Cardiac muscle cell (in vitro differentiated cells and primary cell): ENCODE results near the gene PSME4. TPM values are rescaled to one million over a fixed set of nuclear protein-coding genes. Genes with fewer than 3 reads are reported as not detected.
"Not testable (repeated sequence)": the region's sequence is repeated elsewhere in the genome, so short reads cannot be mapped to it uniquely, and the experiment has no call there.

Experiments used
- DNase-seq, 2 donors: peaks; one replicate each; pipeline versions ENCODE4 v3.0.0 to v3.0.0-alpha.2; 2010 to 2017; ENCODE audit warnings: low read depth in 1 of 2, low spot score in 1 of 2
- H3K27ac ChIP-seq: fragments of 200-600 bp; sonication (generic); 2 replicates; pipeline ENCODE4 v1.5.1; 2016
- H3K27me3 ChIP-seq: fragments of 200-600 bp; sonication (generic); 2 replicates; pipeline ENCODE4 v1.6.0; 2016; ENCODE audit warnings: control low read depth
- H3K36me3 ChIP-seq: fragments of 200-600 bp; sonication (generic); 2 replicates; pipeline ENCODE4 v1.5.1; 2016; ENCODE audit warnings: control low read depth
- H3K4me1 ChIP-seq: fragments of 200-600 bp; sonication (generic); 2 replicates; pipeline ENCODE4 v1.8.1; 2017; ENCODE audit warnings: low read depth, mild to moderate bottlenecking, mixed run types
- H3K4me3 ChIP-seq: fragments of 200-600 bp; sonication (generic); 2 replicates; pipeline ENCODE4 v1.5.1; 2016; ENCODE audit warnings: mild to moderate bottlenecking
- H3K9me3 ChIP-seq: fragments of 200-600 bp; sonication (generic); 2 replicates; pipeline ENCODE4 v1.5.1; 2017; ENCODE audit warnings: low read depth, mild to moderate bottlenecking, control low read depth
- polyA plus RNA-seq: library from polyadenylated mRNA; unstranded; fragments of >200 nt; fragmentation: Nextera tagmentation; extraction: Ambion mirVana; gene quantifications from 2 replicates; pipeline ENCODE4 v1.2.1, GENCODE V29; 2016
- total RNA-seq: library from RNA; depleted of rRNA; stranded (reverse); fragments of >200 nt; gene quantifications from 2 replicates; pipeline ENCODE4 v1.2.3, GENCODE V29; 2016
- TF ChIP-seq, protein P1 (sequence below): IDR thresholded peaks from 2 replicates; pipeline ENCODE4 v1.5.1; 2012; ENCODE audit warnings: low read depth, mild to moderate bottlenecking, low read length

PSME4 gene
- total and polyA plus RNA-seq, 2 experiments from 2014 or later: 8.7 to 27.6 TPM

DNA sequence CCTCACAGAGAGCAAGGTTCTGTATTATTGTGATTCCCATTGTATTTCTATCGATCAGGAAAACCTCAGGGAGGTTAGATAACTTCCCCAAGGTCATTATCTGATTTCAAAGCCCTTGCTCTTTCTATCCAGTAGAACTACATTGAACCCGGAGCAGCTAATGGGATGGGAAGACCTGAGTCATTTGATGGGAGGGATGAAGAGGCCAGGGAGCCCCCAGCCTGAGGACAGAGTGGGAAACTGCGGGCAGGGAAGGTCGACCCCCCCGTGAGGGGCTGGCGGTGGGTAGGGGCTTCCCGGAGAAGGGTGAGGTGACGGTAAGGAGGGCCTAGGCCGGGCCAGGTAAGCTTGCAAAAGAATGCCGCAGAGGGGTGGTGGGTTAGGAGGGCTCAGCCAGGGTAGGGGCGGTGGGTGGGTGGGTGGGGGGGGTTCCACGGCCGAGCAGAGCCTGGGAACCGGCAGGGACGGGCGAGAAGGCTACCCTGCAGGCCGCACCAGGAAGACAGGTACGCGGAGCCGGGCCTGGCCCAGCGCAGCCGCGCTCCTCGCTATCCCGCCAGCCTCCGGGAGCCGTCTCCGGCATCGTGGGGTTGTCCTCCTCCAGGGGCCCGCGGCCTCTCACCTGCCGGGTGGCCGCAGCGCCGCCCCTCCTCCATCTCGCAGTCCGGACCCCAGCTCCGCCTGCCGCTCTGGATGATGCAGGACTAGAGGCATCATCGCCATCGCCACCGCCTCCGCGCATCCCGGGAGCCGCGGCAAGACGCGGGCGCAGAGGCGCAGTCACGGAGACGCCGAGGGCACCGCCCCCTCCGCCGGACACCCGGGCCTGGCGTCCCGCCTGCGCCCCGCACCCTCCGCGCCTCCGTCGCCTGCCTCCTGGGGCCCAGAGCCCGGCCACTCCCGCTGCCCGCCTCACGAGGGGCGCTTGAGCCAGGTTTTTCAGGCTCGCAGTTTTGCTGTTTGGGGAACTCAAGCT, 111.3 kb downstream of the PSME4 start, which contains the start of gene GPR75:
Gene GPR75 (minus strand): TSS at position 762 of the 976 bp plus-strand sequence. CDS start 5,211 bp downstream, outside the sequence.
- Histone ChIP-seq H3K36me3 (no peaks in the 10 kb centered on the region), H3K27me3 (no peaks in the 10 kb centered on the region), H3K27ac (no peak within 1 kb of the TSS), H3K4me1 (no peaks in the 10 kb centered on the region), H3K9me3 (no peaks in the 10 kb centered on the region), H3K4me3 (no peak within 1 kb of the TSS)
- TF ChIP-seq, protein P1, sequence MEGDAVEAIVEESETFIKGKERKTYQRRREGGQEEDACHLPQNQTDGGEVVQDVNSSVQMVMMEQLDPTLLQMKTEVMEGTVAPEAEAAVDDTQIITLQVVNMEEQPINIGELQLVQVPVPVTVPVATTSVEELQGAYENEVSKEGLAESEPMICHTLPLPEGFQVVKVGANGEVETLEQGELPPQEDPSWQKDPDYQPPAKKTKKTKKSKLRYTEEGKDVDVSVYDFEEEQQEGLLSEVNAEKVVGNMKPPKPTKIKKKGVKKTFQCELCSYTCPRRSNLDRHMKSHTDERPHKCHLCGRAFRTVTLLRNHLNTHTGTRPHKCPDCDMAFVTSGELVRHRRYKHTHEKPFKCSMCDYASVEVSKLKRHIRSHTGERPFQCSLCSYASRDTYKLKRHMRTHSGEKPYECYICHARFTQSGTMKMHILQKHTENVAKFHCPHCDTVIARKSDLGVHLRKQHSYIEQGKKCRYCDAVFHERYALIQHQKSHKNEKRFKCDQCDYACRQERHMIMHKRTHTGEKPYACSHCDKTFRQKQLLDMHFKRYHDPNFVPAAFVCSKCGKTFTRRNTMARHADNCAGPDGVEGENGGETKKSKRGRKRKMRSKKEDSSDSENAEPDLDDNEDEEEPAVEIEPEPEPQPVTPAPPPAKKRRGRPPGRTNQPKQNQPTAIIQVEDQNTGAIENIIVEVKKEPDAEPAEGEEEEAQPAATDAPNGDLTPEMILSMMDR: no peak
- DNase-seq: peak; percentile 32 to 38

DNA sequence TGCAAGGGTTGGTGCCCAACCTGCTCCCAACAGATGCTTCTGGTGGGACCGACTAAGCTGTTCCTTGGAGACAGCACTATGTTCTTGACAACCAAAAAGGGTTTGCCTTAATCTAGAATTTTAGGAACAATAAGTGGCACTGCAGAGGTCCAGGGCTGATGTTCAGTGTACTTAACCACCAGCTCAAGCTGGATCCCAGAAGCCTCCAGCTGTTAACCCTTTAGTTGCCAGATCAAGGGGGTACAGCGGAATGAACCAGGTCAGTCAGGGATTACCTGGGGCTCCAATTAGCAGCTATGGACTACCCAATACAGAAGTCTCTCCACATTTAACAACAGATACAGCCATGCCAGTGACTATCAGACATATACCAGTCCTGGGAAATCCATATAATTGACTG, 114.5 kb downstream of the PSME4 start:
- Histone ChIP-seq H3K9me3 (no peaks in the 10 kb centered on the region), H3K27me3 (no peaks in the 10 kb centered on the region), H3K36me3 (peaks cover 4% of the 10 kb centered on the region), H3K27ac (no peak overlapping the region), H3K4me1 (no peaks in the 10 kb centered on the region), H3K4me3 (no peak overlapping the region)
- peak in 1 of 2 donors; percentile 2 for DNase-seq
- TF ChIP-seq, protein P1: no peak

DNA sequence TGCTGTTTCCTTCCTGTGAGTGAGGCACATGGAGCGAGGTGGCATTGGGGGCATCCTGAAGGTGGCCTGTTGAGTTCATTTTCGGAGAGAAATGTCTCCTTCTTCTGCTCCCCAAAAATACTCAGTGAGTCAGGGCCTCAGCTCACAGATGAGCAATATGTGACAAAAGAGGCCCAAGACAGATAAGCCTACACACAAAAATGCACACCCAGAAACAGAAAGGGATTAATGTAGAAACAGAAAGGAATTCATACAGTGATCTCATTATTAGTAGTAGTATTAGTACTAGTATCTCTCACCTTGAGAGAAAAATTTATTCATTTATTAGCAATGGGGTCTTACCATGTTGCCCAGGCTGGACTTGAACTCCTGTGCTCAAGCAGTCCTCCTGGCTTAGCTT, 116.1 kb downstream of the PSME4 start:
- no peak overlapping the region for H3K4me3 ChIP-seq
- H3K9me3 ChIP-seq: no peaks in the 10 kb centered on the region
- TF ChIP-seq, protein P1: no peak
- H3K36me3 ChIP-seq: peaks cover 4% of the 10 kb centered on the region
- H3K27me3 ChIP-seq: no peaks in the 10 kb centered on the region
- H3K4me1 ChIP-seq: no peaks in the 10 kb centered on the region
- peak overlapping the region; percentile 50 for H3K27ac ChIP-seq
- DNase-seq: no peak

DNA sequence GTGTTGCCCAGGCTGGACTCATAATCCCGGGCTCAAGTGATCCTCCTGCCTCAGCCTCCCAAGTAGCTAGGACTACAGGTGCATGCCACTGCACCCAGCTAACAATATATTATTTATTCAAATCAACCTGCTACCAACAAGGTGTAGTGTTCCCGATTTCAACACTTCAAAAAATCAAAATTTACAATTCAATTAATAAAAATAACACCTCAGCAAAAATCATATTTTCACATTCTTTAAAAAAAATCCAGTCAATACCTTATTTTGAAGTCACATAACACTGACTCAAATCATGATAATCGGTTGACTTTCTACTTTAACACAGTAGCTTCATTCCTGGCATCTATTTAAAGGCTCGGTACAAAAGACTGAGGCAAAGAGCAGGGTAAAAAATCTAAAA, 118.3 kb downstream of the PSME4 start:
- H3K9me3 ChIP-seq: no peaks in the 10 kb centered on the region
- peaks cover 4% of the 10 kb centered on the region for H3K36me3 ChIP-seq
- H3K27ac ChIP-seq: no peak overlapping the region
- no peak overlapping the region for H3K4me3 ChIP-seq
- no peak for DNase-seq
- no peaks in the 10 kb centered on the region for H3K27me3 ChIP-seq
- no peaks in the 10 kb centered on the region for H3K4me1 ChIP-seq
- TF ChIP-seq, protein P1: no peak

DNA sequence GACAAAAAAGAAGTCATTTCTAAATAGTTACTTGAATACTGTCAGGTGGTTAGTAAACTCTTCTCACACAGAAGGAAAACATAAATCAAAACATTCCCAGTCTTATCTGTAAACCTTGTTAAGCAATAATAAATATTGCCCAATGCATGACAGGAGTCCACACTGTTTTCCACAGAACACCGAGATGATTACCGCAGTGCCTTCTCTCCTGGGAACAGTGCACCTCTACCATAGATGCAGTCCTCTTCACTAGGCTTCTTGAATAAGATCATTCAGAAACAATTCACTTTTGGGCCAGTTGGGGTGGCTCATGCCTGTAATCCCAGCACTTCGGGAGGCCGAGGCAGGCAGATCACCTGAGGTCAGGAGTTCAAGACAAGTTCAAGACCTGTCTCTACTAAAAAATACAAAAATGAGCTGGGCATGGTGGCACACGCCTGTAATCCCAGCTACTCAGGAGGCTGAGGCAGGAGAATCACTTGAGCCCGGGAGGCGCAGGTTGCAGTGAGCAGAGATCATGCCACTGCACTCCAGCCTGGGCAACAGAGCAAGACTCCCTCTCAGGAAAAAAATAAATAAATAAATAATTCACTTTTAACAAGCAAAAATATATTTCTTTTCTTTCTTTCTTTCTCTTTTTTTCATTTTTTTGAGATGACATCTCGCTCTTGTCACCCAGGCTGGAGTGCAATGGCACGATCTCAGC, 119.6 kb downstream of the PSME4 start:
- not testable (repeated sequence) for H3K4me3 ChIP-seq, H3K27me3 ChIP-seq, H3K9me3 ChIP-seq, H3K36me3 ChIP-seq, H3K27ac ChIP-seq, H3K4me1 ChIP-seq
- peak in 1 of 2 donors; percentile 34 for DNase-seq
